ENCODE data around the gene SPOCK2. TPM values are rescaled to one million over a fixed set of nuclear protein-coding genes. Genes with fewer than 3 reads are reported as not detected.
A peak's percentile ranks its signal among the peaks of the same experiment; 100 is the strongest.

The SPOCK2 gene
- total and polyA plus RNA-seq, 10 of the 15 experiments (the other 5 are each of a cell fraction or from before 2014, with no cell fraction given) = 0.02 to 1.5 (median 0.58) TPM

- TF ChIP-seq ETV6 (conservative IDR thresholded peaks at IDR 0.05 in 1 of 2, IDR thresholded peaks at IDR 0.05 in 1 of 2; ENCODE audit: borderline replicate concordance in 1 of 2, low read depth in 1 of 2) = no peak
- TF ChIP-seq SREBF1 (IDR thresholded peaks at IDR 0.05; ENCODE audit: low read length) = no peak
- peak; percentile 42; the same call in 1 of the 2 replicates for TF ChIP-seq PKNOX1 (IDR thresholded peaks at IDR 0.05)
- TF ChIP-seq ZBTB33 (IDR thresholded peaks at IDR 0.05) = no peak
- no peak for TF ChIP-seq IKZF2 (IDR thresholded peaks at IDR 0.05)
- no peak for TF ChIP-seq ATF3 (IDR thresholded peaks at IDR 0.05; ENCODE audit: borderline replicate concordance, extremely low read depth, low read depth, low read length)
- no peak for TF ChIP-seq NR2C1 (IDR thresholded peaks at IDR 0.05)
- no peak for TF ChIP-seq ASH2L (IDR thresholded peaks at IDR 0.05; ENCODE audit: borderline replicate concordance, low read depth)
- no peak for TF ChIP-seq ZNF207 (IDR thresholded peaks at IDR 0.05; ENCODE audit: borderline replicate concordance)
- TF ChIP-seq ZBED1 (IDR thresholded peaks at IDR 0.05; ENCODE audit: borderline replicate concordance) = no peak
- TF ChIP-seq MEF2A (IDR thresholded peaks at IDR 0.05; ENCODE audit: insufficient read depth, low read depth, low read length) = no peak
- TF ChIP-seq FOS (IDR thresholded peaks at IDR 0.05; ENCODE audit: borderline replicate concordance, extremely low read depth, insufficient read length) = no peak
- no peak for TF ChIP-seq ELK1 (IDR thresholded peaks at IDR 0.05; ENCODE audit: low read depth, low read length)
- no peak for TF ChIP-seq MYB (IDR thresholded peaks at IDR 0.05; ENCODE audit: borderline replicate concordance, low read depth, low read length)
- TF ChIP-seq JUND (IDR thresholded peaks at IDR 0.05; ENCODE audit: low read depth, low read length) = no peak
- TF ChIP-seq ZZZ3 (IDR thresholded peaks at IDR 0.05; ENCODE audit: control insufficient read depth, insufficient read length, low read depth) = no peak
- peak; percentile 62; the same call in 1 of the 2 replicates for TF ChIP-seq SMC3 (IDR thresholded peaks at IDR 0.05; ENCODE audit: borderline replicate concordance, low read length)
- no peak for TF ChIP-seq PBX3 (IDR thresholded peaks at IDR 0.05; ENCODE audit: insufficient replicate concordance, low read depth, low read length)
- TF ChIP-seq KAT2A (conservative IDR thresholded peaks at IDR 0.05; ENCODE audit: control insufficient read depth, low read depth, low read length) = no peak
- no peak for TF ChIP-seq TARDBP (IDR thresholded peaks at IDR 0.05; ENCODE audit: borderline replicate concordance)
- TF ChIP-seq CBX5 (IDR thresholded peaks at IDR 0.05; ENCODE audit: low read depth) = no peak
- TF ChIP-seq SIX5 (IDR thresholded peaks at IDR 0.05; ENCODE audit: low read depth, low read length, severe bottlenecking) = no peak
- TF ChIP-seq PAX8 (IDR thresholded peaks at IDR 0.05) = no peak
- no peak for TF ChIP-seq PML (IDR thresholded peaks at IDR 0.05; ENCODE audit: low read length)
- no peak for TF ChIP-seq HDAC2 (IDR thresholded peaks at IDR 0.05)
- no peak for TF ChIP-seq SREBF2 (IDR thresholded peaks at IDR 0.05; ENCODE audit: low read length)
These were observed 38.0 kb upstream of the SPOCK2 start (continued) for GRCh38 chr10:72126184-72126871.

All from GM12878 (cell line).